ENCODE data around the gene CILP2.

CILP2 gene

DNA sequence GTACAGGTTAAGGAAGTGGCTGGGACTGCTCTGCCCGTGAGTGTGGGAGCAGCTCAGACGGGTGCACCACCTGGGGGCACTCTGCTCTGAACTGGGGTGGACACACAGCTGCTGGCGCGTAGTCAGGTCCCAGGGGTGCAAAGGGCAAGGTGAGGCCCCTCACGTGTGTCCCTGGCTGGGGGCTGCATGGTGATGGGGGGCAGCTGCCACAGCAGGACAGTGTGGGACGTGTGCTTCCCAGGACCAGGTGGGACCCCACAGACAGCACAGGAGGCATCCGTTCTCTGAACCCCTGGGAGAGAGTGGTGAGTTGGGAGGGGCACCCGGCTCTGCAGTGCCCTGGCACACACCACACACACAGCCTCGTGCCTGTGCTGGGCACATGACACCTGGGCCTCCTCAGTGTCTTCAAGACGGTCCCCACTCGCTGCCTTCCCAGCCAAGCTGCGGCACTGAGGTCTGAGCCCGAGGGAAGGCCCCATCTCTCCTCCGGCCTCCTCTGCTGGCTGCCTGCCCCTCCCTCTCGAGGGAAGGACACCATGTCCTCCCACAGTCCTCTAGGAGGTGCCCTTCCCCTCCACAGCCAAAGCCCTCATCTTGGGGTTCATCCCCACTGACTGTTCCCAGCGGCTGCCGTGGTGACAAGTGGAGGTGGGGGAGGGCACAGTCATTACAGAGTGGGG is 24.7 kb downstream of the CILP2 start:
- no peak for DNase-seq (ENCODE audit: low read depth in 2 of 2)

GRCh38 chr19:19563348-19563848 is 25.3 kb downstream of the CILP2 start:
- DNase-seq (ENCODE audit: low read depth in 2 of 2) = no peak

DNA sequence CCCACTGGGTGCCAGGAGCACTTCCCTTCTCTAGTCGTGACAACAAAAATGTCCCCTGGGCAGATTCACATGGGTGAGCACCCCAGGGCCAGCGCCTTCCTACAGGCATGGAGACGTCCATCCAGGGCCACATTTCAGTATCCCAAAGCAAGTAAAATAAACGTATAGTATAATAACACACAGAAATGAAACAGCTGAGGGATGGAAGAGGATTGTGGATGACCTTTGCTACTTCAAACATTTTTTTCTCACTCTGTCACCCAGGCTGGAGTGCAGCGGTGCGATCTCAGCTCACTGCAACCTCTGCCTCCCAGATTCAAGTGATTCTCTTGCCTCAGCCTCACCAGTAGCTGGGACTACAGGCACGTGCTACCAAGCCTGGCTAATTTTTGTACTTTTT is 28.2 kb downstream of the CILP2 start:
- no peak for DNase-seq (ENCODE audit: low read depth in 2 of 2)

- no peak for DNase-seq (ENCODE audit: low read depth in 2 of 2)
Observed at GRCh38 chr19:19567391-19567790, 29.3 kb downstream of the CILP2 start.

DNA sequence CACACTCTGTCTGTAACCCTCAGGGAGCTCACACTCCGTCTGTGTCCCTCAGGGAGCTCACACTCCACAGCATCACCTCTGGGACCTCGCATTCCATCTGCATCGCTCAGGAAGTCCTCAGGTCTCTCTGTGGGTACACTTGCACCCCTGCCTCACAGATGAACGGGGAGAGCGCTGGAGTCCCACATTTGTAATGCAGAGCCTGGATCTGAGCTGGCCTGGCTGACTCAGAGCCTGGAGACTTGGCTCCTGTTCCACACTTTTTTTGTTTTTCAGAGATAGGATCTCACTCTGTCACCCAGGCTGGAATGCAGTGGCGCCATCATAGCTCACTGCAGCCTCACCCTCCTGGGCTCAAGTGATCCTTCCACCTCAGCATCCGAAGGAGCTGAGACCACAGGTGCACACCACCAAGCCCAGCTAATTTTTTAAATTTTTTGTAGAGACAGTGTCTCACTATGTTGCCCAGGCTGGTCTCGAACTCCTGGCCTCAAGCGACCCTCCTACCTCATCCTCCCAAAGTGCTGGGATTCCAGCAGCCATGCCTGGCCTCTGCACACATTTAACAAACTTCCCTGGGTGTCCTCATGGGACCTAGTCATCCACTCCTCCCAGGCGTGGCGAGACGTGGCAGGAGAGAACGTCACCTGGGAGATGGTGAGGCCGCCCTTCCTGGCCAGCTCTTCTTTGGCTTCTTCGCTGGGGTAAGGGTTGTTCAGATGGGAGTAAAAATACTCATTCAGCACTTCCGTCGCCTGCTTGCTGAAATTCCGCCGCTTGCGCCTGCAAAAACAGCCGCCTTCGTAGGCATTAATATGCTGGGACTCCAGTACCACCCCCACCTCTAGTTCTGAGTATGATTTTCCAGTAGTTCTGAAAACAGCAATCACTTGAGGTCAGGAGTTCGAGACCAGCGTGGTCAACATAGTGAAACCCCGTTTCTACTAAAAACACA is 31.0 kb downstream of the CILP2 start:
- DNase-seq (ENCODE audit: low read depth in 2 of 2) = no peak

DNA sequence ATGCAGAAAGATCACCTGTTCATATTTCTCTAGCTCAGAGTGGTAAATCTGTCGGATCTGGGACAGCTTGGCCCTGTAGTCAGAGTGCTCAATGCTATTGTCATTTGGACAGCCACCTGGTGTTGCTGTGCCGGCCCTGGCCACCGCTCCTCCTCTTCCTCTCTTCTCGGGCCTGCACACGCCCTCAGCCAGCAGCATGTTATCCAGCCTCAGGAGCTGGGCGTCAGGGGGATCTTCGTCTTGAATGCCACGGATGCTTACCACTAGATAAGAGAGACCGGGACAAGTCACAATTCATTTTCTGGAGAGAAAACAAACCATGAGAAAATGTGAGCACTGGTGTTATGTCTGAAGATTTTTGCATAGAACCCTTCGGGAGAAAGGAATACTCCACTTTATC is 32.5 kb downstream of the CILP2 start:
- no peak for DNase-seq (ENCODE audit: low read depth in 2 of 2)

- no peak for DNase-seq (ENCODE audit: low read depth in 2 of 2)
Observed at GRCh38 chr19:19571071-19571786, 33.2 kb downstream of the CILP2 start.

- no peak for DNase-seq (ENCODE audit: low read depth in 2 of 2)
Observed at GRCh38 chr19:19575411-19575810, 37.3 kb downstream of the CILP2 start.

- no peak for DNase-seq (ENCODE audit: low read depth in 2 of 2)
Observed at GRCh38 chr19:19578252-19578651, 40.2 kb downstream of the CILP2 start.

- DNase-seq (ENCODE audit: low read depth in 2 of 2) = no peak
Observed at GRCh38 chr19:19579533-19580361, 41.7 kb downstream of the CILP2 start.

DNA sequence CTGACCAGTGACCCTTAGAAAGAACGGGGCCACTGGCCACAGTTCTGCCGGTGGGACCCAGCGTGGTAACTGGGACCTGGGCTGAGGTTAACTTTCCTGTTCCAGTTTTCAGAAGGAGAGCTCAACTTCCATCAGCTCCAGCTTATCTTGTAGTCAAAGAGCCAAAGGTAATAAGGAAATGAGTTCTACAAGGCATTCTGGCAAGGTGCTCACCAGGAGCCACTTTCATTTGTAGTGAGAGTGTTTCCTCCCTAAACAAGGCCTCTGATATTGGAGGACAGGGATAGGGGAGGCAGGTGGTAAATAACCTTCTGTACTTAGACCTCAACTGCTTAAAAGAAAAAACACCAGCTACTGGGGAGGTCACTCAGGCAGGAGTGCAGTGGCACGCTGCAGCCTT is 42.4 kb downstream of the CILP2 start:
- DNase-seq (ENCODE audit: low read depth in 2 of 2) = no peak

DNA sequence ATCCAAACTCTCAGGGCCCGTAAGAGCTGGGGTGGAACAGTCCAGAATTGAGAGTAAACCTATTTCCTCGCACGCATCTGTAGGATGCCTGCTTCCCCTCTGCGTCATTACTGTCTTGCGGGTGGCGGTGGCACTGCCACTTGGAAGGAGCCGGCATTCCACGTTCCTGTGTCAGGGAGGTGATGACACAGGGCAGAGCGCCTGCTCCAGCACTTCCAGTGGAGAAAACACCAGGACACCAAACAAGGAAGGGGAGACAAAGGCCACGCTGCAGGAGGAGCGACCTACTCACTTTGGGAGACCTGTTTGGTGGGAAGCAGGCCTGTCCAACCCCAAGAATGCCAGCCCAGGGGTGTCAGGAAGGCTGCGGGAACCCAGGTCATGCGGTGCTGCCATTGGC is 43.3 kb downstream of the CILP2 start:
- DNase-seq (ENCODE audit: low read depth in 2 of 2) = no peak

DNA sequence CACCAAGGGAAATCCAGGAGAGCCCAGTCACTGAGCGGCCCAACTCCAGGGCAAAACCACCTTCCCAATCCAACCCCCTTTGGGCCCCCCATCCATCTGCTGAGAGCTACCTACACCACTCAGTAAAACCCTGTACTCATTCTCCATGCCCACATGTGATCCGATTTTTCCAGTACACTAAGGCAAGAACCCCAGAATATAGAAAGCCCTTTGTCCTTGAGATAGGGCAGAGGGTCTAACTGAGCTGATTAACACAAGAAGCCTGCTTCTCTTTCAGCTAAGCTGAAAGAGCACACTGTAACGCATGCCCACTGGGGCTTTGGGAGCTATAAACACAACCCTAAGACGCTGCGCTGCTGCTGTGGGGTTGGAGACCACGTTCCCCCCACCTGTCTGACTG is 44.4 kb downstream of the CILP2 start:
- DNase-seq (ENCODE audit: low read depth in 2 of 2) = no peak

DNA sequence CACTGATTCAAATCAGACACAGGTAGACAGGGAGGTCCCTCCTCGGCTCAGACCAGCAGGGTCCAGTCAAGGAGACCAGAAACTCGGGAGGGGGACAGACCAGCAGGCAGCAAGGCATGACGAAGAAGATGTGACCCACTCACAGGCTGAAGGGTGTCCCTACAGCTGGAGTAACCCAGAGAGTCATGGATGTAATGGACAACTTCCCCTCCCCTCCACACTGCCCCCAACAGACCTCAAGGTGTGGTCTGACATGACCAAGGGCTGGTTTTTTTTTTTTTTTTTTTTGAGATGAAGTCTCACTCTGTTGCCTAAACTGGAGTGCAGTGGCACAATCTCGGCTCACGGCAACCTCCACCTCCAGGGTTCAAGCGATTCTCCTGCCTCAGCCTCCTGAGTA is 46.3 kb downstream of the CILP2 start:
- no peak for DNase-seq (ENCODE audit: low read depth in 2 of 2)

- DNase-seq (ENCODE audit: low read depth in 2 of 2) = no peak
Observed at GRCh38 chr19:19587771-19588170, 49.7 kb downstream of the CILP2 start.

DNA sequence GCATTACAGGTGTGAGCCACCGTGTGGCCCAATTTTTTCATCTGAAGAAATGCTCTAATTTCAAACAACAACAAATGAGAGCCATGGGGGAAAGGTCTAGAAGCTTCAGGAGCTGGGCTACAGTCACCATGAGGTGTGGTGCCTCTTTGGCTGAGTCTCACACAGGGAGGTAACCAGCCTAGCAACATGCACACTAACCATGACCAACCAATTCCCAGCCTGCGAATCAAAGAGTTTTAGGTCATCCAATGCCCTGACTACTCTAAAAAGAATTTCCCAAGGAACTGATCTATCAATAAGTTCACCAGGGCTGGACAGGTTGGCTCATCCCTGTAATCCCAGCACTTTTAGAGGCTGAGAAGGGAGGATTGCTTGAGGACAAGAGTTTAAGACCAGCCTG is 50.5 kb downstream of the CILP2 start:
- no peak for DNase-seq (ENCODE audit: low read depth in 2 of 2)

DNA sequence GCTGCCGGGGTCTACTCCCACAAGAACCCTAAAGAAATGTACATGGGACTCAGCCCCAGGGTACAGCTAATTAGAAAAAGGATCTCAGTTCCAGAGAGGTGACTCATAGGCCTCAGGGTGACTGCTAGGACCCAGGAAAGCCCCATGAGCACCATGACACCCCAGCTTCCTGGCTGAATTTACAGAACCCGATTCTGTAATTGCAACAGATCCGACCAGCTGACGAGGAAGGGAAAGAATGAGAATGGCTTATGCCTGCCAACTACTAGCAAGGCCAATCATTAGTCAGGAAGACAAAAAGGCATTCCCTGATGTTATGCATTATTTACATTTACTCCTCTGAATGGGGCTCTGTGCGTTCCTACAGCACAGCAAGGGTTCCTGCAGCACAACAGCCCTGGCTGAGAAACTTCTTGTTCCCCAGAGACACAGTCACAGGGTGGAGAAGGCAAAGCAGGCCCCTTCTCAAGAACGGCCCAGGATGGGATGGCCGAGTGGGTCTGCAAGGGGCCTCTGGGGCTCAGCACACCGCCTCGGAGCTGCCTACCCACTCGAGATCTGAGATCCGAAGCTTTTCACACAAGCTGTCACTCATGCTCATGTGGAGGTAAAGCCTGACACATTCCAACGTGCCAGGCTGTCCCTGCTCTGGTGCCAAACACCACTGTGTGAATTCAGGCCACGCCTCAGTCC is 53.2 kb downstream of the CILP2 start:
- peak; percentile 44 to 56 for DNase-seq (ENCODE audit: low read depth in 2 of 2)

DNA sequence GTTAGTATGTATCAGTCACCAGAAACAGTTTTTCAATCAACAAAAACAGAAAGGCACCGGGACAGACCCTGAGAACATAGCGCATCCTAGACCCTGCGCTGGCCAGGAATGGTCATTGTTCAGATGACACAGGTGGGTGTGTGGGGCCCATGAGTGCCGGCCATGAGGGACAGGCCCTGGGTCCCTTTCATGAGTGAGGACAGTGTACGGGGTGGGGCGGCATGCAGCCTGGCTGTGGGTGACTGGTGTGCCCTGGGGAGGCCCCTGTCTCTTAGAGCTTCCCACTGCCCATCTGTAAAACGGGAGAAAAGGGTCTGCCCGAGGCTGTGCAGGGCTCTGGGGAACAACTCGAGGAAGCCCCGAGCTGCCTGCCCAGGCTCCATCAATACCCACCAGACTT is 54.6 kb downstream of the CILP2 start:
- no peak for DNase-seq (ENCODE audit: low read depth in 2 of 2)

DNA sequence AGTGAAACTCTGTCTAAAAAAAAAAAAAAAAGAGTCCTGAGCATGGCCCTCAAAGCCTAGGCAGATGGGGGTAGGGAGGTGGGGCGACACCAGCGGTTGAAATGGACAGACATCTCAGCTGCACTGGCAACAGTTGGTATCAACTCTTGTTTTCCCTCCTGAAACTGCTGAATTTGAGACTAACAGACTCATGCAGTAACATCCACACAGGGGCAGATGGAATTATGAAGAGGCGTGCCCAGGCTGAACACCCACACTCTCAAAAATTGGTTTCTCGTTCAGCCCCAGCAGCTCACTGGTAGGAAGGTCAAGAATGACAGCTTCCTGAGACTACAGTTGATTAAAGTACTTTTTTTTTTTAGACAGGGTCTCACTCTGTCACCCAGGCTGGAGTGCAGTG is 56.3 kb downstream of the CILP2 start:
- no peak for DNase-seq (ENCODE audit: low read depth in 2 of 2)

- DNase-seq (ENCODE audit: low read depth in 2 of 2) = no peak
Observed at GRCh38 chr19:19595171-19595701, 57.2 kb downstream of the CILP2 start.

Measured in stimulated activated CD4-positive, alpha-beta T cell treated with anti-CD3 and anti-CD28 coated beads, Interleukin-4, amount 100 ng/mL, for 48 hours (primary cell).